MM.1S (cell line): ENCODE data around the gene DAB2IP.
A peak's percentile ranks its signal among the peaks of the same experiment; 100 is the strongest.

Experiments
- DNase-seq: peaks from one replicate; pipeline ENCODE4 v3.0.0-alpha.2; 2015
- H2AFZ ChIP-seq: fragments of 300-600 bp; sonication (generic); 2 replicates; pipeline ENCODE4 v1.6.0; 2016; ENCODE audit warnings: antibody characterized with exemption, low read length
- H3F3A ChIP-seq: fragments of 300-600 bp; sonication (generic); 2 replicates; pipeline ENCODE4 v1.6.1; 2016; ENCODE audit warnings: mild to moderate bottlenecking, antibody characterized with exemption, low read length, moderate library complexity, mixed read lengths; ENCODE audit not compliant: insufficient read depth
- H3K27ac ChIP-seq: fragments of 300-600 bp; sonication (generic); 2 replicates; pipeline ENCODE4 v1.5.1; 2016; ENCODE audit warnings: mild to moderate bottlenecking, low read length
- H3K27me3 ChIP-seq: fragments of 300-600 bp; sonication (generic); replicated peaks from 2 replicates; pipeline ENCODE4 v1.6.0; 2016; ENCODE audit warnings: low read length; ENCODE audit not compliant: insufficient read depth
- H3K36me3 ChIP-seq: fragments of 300-600 bp; sonication (generic); replicated peaks from 2 replicates; pipeline ENCODE4 v1.6.1; 2016; ENCODE audit warnings: mild to moderate bottlenecking, low read length, mixed read lengths; ENCODE audit not compliant: insufficient read depth
- H3K4me1 ChIP-seq: fragments of 300-600 bp; sonication (generic); 2 replicates; pipeline ENCODE4 v1.6.1; 2016; ENCODE audit warnings: low read length, mixed read lengths
- H3K4me2 ChIP-seq: fragments of 300-600 bp; sonication (generic); 2 replicates; pipeline ENCODE4 v1.6.0; 2016; ENCODE audit warnings: low read depth, low read length
- H3K4me3 ChIP-seq: fragments of 300-600 bp; sonication (generic); 2 replicates; pipeline ENCODE4 v1.5.1; 2016; ENCODE audit warnings: low read length, mixed read lengths
- H3K79me2 ChIP-seq: fragments of 300-600 bp; sonication (generic); 2 replicates; pipeline ENCODE4 v1.6.1; 2016; ENCODE audit warnings: mixed run types, low read length, mixed read lengths
- H3K9ac ChIP-seq: fragments of 300-600 bp; sonication (generic); 2 replicates; pipeline ENCODE4 v1.6.1; 2016; ENCODE audit warnings: low read length, mixed read lengths
- H3K9me2 ChIP-seq: fragments of 300-600 bp; sonication (generic); replicated peaks from 2 replicates; pipeline ENCODE4 v1.6.1; 2016; ENCODE audit warnings: mild to moderate bottlenecking, low read length, mixed read lengths; ENCODE audit not compliant: insufficient read depth
- H3K9me3 ChIP-seq: fragments of 300-600 bp; sonication (generic); replicated peaks from 2 replicates; pipeline ENCODE4 v1.6.1; 2016; ENCODE audit warnings: mild to moderate bottlenecking, low read length, mixed read lengths; ENCODE audit not compliant: insufficient read depth
- H4K20me1 ChIP-seq: fragments of 300-600 bp; sonication (generic); 2 replicates; pipeline ENCODE4 v1.6.1; 2016; ENCODE audit warnings: mild to moderate bottlenecking, low read length, moderate library complexity, mixed read lengths; ENCODE audit not compliant: insufficient read depth
- EZH2 ChIP-seq: fragments of 300-600 bp; sonication (generic); optimal IDR thresholded peaks from 2 replicates; pipeline ENCODE3; 2017; ENCODE audit warnings: low read depth, mild to moderate bottlenecking, antibody characterized with exemption, low read length, mixed read lengths
- EZH2phosphoT487 ChIP-seq: fragments of 300-600 bp; sonication (generic); IDR thresholded peaks from 2 replicates; pipeline ENCODE4 v1.6.1; 2018; ENCODE audit warnings: antibody characterized with exemption, low read length
- TF ChIP-seq, protein P1 (sequence below): fragments of 300-600 bp; sonication (generic); IDR thresholded peaks from 2 replicates; pipeline ENCODE4 v1.5.1; 2016; ENCODE audit warnings: antibody characterized with exemption, low read length, mixed read lengths

The DAB2IP gene

DNA sequence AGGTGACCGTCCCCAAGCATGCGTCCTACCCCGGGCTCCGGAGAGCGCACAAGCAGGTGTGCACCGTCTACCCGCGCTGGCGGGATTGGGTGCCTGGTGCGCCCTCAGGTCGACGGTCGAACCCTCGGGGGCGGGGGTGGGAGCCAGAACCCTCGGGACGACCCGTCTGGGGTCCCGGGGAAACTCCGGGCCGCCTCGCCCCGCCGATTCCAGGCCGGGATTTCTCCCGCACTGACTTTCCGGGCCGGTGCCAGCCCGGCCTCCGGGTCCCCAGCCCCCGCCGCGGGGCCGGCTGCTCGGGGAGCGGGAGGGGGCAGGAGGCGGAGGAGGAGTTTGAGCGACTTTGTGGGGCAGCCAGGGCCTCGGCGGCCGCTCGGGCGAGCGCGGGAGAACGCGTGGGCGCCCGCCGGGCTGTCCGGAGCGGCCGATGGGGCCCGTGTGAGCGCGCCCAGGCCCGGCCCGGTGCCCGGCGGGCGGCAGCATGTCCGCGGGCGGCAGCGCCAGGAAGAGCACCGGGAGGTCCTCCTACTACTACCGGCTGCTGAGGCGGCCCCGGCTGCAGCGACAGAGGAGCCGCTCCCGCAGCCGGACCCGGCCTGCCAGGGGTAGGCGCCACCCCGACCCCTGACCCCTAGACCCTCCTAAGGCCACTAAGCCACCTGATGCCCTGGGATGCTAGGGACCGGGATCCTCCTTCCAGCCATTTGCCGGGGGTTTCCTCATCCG is at the start of gene DAB2IP:
DAB2IP (plus strand) TSS at position 340 of the 726 bp plus-strand sequence; CDS start at position 482, 142 bp downstream.
- no peaks in the 10 kb centered on the region for H3K9me3 ChIP-seq
- H3K79me2 ChIP-seq = no peaks in the 10 kb centered on the region
- no peaks in the 10 kb centered on the region for H3K4me1 ChIP-seq
- TF ChIP-seq EZH2 = no peak
- TF ChIP-seq, protein P1, sequence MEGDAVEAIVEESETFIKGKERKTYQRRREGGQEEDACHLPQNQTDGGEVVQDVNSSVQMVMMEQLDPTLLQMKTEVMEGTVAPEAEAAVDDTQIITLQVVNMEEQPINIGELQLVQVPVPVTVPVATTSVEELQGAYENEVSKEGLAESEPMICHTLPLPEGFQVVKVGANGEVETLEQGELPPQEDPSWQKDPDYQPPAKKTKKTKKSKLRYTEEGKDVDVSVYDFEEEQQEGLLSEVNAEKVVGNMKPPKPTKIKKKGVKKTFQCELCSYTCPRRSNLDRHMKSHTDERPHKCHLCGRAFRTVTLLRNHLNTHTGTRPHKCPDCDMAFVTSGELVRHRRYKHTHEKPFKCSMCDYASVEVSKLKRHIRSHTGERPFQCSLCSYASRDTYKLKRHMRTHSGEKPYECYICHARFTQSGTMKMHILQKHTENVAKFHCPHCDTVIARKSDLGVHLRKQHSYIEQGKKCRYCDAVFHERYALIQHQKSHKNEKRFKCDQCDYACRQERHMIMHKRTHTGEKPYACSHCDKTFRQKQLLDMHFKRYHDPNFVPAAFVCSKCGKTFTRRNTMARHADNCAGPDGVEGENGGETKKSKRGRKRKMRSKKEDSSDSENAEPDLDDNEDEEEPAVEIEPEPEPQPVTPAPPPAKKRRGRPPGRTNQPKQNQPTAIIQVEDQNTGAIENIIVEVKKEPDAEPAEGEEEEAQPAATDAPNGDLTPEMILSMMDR = no peak
- TF ChIP-seq EZH2phosphoT487 = no peak
- H3K27ac ChIP-seq = no peak within 1 kb of the TSS
- H3K36me3 ChIP-seq = no peaks in the 10 kb centered on the region
- H3K9me2 ChIP-seq = no peaks in the 10 kb centered on the region
- H4K20me1 ChIP-seq = no peaks in the 10 kb centered on the region
- peak within 1 kb of the TSS; percentile 29; the same call in 1 of the 2 replicates for H2AFZ ChIP-seq
- peak within 1 kb of the TSS; percentile 86; the same call in 1 of the 2 replicates for H3K4me2 ChIP-seq
- no peak for DNase-seq
- H3K9ac ChIP-seq = peak within 1 kb of the TSS; percentile 10; the same call in 1 of the 2 replicates
- peaks cover 55% of the 10 kb centered on the region for H3K27me3 ChIP-seq
- H3K4me3 ChIP-seq = peak within 1 kb of the TSS; percentile 53; the same call in 1 of the 2 replicates
- H3F3A ChIP-seq = no peaks in the 10 kb centered on the region

DNA sequence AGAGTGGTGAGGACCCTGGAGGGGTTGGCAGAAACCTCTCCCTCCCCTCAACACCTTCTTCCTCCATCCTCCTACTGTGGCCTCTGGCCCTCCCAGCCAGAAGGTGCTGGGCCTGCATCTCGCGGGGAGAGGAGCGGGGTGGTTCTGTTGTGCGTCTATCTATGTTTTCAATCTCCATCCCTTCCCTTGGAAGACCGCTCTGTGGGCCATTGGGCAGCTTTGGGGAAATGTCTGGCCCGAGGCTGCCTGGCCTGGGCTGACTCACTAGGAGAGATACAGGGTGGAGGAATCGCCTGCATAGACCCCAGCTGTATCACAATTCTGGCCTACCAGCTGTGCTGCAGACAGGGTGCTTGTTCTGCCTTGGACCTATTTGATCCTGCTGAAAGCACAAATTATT is 48.4 kb upstream of the DAB2IP start:
- Histone ChIP-seq H3F3A (no peaks in the 10 kb centered on the region), H3K27me3 (peaks cover 10% of the 10 kb centered on the region; the same call in 1 of the 2 replicates), H2AFZ (no peak overlapping the region), H4K20me1 (no peaks in the 10 kb centered on the region), H3K9me2 (no peaks in the 10 kb centered on the region), H3K4me3 (no peak overlapping the region), H3K4me1 (0 out of 2 replicates have a peak, but pooled peaks cover 7% of the 10 kb centered on the region), H3K27ac (no peak overlapping the region), H3K4me2 (no peak overlapping the region), H3K9ac (no peak overlapping the region), H3K79me2 (no peaks in the 10 kb centered on the region), H3K36me3 (no peaks in the 10 kb centered on the region), H3K9me3 (no peaks in the 10 kb centered on the region)
- no peak for DNase-seq
- TF ChIP-seq EZH2 (no peak), EZH2phosphoT487 (no peak)
- TF ChIP-seq, protein P1 = no peak

DNA sequence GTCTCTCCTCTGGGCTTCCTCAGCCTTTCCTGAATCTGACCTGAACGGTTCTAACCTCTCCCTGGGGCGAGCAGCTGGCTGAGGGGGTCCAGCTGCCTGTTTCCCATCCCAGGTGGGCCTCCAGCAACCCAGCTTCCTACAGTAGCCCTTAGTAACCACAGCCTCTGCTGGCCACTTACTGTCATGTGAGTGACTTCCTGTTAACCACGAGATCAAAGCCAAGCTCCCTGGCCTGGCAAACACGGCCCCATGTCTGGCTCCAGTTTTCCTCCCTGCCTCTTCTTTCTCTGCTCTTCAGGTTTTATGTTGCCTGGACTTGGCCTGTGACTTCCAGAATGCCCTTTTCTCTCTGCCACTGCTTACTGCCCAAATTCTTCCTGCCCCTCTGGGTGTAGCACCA is 47.2 kb upstream of the DAB2IP start:
- Histone ChIP-seq H3K9me2 (no peaks in the 10 kb centered on the region), H3K4me3 (no peak overlapping the region), H3F3A (no peaks in the 10 kb centered on the region), H4K20me1 (no peaks in the 10 kb centered on the region), H3K79me2 (no peaks in the 10 kb centered on the region), H3K4me2 (no peak overlapping the region), H3K9me3 (no peaks in the 10 kb centered on the region), H3K4me1 (0 out of 2 replicates have a peak, but pooled peaks cover 7% of the 10 kb centered on the region), H3K9ac (no peak overlapping the region), H3K27me3 (peaks cover 10% of the 10 kb centered on the region; the same call in 1 of the 2 replicates), H3K36me3 (no peaks in the 10 kb centered on the region), H3K27ac (no peak overlapping the region), H2AFZ (no peak overlapping the region)
- no peak for DNase-seq
- TF ChIP-seq EZH2phosphoT487 (no peak), EZH2 (no peak)
- TF ChIP-seq, protein P1 = no peak
